ENCODE data around the gene ZNF136.

DNA sequence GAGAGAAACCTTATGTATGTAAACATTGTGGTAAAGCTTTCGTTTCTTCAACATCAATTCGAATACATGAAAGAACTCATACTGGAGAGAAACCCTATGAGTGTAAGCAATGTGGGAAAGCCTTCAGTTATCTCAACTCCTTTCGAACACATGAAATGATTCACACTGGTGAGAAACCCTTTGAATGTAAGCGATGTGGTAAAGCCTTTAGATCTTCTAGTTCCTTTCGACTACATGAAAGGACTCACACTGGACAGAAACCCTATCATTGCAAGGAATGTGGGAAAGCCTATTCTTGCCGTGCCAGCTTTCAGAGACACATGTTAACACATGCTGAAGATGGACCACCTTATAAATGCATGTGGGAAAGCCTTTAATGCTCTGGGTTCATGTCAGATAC lies 24.7 kb downstream of the ZNF136 start:
- TF ChIP-seq, protein P1, sequence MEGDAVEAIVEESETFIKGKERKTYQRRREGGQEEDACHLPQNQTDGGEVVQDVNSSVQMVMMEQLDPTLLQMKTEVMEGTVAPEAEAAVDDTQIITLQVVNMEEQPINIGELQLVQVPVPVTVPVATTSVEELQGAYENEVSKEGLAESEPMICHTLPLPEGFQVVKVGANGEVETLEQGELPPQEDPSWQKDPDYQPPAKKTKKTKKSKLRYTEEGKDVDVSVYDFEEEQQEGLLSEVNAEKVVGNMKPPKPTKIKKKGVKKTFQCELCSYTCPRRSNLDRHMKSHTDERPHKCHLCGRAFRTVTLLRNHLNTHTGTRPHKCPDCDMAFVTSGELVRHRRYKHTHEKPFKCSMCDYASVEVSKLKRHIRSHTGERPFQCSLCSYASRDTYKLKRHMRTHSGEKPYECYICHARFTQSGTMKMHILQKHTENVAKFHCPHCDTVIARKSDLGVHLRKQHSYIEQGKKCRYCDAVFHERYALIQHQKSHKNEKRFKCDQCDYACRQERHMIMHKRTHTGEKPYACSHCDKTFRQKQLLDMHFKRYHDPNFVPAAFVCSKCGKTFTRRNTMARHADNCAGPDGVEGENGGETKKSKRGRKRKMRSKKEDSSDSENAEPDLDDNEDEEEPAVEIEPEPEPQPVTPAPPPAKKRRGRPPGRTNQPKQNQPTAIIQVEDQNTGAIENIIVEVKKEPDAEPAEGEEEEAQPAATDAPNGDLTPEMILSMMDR (IDR thresholded peaks at IDR 0.05) = no peak
- TF ChIP-seq REST (IDR thresholded peaks at IDR 0.05; ENCODE audit: insufficient read depth in 1 of 2, low read depth in 2 of 2, low read length in 1 of 2) = no peak
- TF ChIP-seq POLR2AphosphoS5 (IDR thresholded peaks at IDR 0.05; ENCODE audit: low read depth, low read length) = no peak
- TF ChIP-seq TCF7L2 (IDR thresholded peaks at IDR 0.05; ENCODE audit: low read depth, low read length) = no peak
- TF ChIP-seq SIN3A (IDR thresholded peaks at IDR 0.05; ENCODE audit: borderline replicate concordance, insufficient read depth, low read depth, low read length) = no peak

Measured in Panc1 (cell line).